ENCODE measurements around the gene KCTD2.
"Not testable (repeated sequence)": the region's sequence is repeated elsewhere in the genome, so short reads cannot be mapped to it uniquely, and the experiment has no call there.

KCTD2 gene

DNA sequence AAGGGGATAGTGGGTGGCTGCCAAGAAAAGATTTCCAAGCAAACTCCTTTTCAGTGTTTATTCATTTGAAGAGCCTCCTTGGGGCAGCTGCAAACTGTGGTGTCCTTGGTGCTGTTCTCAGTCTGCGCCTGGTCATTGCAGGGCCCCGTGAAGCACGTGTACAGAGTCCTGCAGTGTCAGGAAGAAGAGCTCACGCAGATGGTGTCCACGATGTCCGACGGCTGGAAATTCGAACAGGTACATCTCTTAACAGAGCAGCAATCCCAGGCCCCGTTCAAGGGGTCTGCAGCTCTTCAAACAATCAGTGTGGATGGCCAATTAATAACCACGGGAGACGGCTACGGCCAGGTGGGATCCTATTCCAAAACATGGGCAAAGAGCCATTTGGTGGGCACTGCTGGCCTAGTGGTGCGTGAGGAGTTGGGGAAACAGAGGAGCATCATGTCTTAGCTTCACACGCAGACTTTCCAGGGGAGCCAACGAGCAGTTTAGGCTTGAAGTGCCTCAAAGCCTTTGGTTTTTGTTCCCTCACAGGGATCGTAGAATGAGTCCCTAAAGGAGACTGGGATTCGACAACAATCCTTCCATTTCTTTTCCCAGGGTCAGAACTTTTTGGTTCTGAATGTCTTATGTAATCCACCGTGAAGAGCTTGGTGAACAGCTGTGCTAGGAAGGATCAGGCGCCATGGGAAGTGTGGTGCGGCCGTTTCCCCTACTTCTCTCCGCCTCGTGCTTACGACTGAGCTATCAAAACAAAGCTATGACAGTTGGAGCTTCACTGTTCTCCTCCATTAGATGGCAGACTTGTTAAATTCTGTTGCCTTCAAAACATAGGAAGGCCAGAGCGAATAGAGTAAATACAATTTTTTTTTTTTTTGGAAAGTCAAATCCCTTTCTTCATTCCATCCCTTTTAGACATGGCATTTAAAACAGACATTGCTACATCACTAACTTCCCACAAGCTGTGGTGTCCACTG, 12.6 kb downstream of the KCTD2 start:
- peaks cover 26% of the 10 kb centered on the region for H3K36me3 Mint-ChIP-seq (ENCODE audit: low read depth)

DNA sequence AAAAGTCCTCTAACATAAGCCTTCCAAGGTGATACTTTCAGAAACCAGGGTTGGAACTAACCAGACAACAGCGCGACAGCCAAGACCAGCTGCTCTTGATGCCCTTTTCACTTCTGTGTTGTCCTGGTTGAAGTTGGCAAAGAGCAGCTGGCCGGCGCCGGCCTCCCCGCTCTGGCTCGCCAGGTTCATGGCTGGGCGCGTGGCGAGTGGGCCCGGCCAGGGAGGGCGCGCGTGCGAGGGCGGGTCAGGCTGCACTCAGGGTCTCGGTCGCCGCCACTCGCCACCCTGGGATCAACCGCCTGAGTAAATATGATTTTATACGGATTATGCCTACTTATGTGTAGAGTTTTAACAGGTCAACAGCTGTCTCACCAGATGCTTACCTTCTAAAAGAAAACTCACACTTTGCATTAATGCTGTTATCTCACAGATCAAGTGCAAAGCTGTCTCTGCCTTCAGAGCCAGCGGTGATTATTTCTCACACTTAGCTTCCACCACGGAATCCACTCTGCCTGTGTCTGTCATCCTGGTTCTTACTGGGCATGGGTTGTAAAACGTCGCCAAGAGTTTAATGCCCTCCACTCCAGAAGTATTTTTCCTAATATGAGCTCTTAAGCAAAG, 13.5 kb downstream of the KCTD2 start:
- no peaks in the 10 kb centered on the region for H3K9me3 Mint-ChIP-seq
- H3K4me1 Mint-ChIP-seq: peaks cover 10% of the 10 kb centered on the region
- no peaks in the 10 kb centered on the region for H3K27me3 Mint-ChIP-seq
- ATAC-seq (no peak), DNase-seq (no peak)
- H3K4me3 Mint-ChIP-seq: no peak overlapping the region
- H3K27ac Mint-ChIP-seq: no peak overlapping the region
- peaks cover 26% of the 10 kb centered on the region for H3K36me3 Mint-ChIP-seq (ENCODE audit: low read depth)

More for the DNA sequence above, 12.6 kb downstream of the KCTD2 start:
- no peaks in the 10 kb centered on the region for H3K9me3 Mint-ChIP-seq
- no peak overlapping the region for H3K27ac Mint-ChIP-seq
- no peak overlapping the region for H3K4me3 Mint-ChIP-seq
- H3K27me3 Mint-ChIP-seq: no peaks in the 10 kb centered on the region
- no peak for DNase-seq
- peaks cover 2% of the 10 kb centered on the region for H3K4me1 Mint-ChIP-seq
- ATAC-seq: no peak

DNA sequence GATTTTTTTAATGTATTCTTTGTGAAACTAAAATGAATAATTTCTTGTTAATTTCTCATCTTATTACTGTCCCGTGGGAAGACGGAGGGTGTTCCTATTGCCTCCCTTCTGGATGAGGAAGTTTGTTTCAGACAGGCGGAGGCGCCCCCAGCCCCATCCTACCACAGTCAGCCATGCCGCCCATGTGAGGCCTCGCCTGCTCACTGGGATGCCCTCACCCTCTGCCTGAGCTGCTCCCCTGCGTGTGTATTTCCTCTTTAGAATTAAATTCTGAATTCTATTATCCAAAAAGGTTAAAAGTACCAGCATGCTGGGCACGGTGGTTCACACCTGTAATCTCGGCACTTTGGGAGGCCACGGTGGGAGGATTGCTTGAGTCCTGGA, 14.0 kb downstream of the KCTD2 start:
- Mint-ChIP-seq H3K27me3 (no peaks in the 10 kb centered on the region), H3K4me3 (no peak overlapping the region), H3K9me3 (no peaks in the 10 kb centered on the region), H3K4me1 (peaks cover 15% of the 10 kb centered on the region), H3K36me3 (ENCODE audit: low read depth) (peaks cover 24% of the 10 kb centered on the region), H3K27ac (no peak overlapping the region)
- ATAC-seq (no peak), DNase-seq (no peak)

DNA sequence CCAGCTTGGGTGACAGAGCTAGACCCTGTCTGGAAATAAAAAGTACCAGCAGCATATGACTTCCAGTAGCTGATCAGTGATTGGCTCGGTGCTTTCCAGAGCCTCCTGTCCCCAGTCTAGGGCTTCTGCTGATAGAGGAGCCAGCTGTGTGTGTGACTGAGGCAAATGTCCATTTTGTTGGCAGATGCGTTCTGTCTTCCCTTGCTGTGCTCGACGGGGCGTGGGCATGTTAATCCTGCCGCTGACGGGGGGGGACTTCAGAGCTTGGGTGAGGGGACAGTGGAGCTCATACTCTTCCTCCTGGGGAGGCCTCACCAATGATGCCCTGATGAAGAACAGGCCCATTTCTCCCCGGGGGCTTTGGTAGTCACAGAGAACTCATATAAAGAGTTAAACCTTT, 14.6 kb downstream of the KCTD2 start:
- H3K9me3 Mint-ChIP-seq: no peaks in the 10 kb centered on the region
- DNase-seq (no peak), ATAC-seq (no peak)
- no peaks in the 10 kb centered on the region for H3K27me3 Mint-ChIP-seq
- no peak overlapping the region for H3K27ac Mint-ChIP-seq
- H3K4me1 Mint-ChIP-seq: peaks cover 21% of the 10 kb centered on the region
- H3K4me3 Mint-ChIP-seq: no peak overlapping the region
- peaks cover 21% of the 10 kb centered on the region for H3K36me3 Mint-ChIP-seq (ENCODE audit: low read depth)

DNA sequence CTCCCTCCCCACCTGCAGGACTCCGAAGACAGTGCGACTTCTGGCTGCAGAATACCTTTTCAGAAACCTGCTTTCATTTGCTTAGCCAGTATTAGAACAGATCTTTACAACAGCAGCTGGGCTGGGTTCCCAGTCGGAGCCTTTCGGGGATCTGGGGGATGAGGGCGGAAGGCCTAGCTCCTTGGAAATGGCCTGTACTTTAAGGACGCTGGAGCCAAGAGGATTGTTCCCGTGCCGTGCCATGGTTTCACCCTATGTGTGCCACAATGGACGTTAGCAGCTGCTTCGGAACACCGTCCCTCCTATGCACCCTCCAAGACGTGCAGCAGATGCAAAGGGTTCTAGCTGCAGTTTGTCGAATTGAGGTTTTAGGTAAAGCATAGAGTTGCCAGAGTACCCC, 16.2 kb downstream of the KCTD2 start:
- H3K27me3 Mint-ChIP-seq: no peaks in the 10 kb centered on the region
- DNase-seq (no peak), ATAC-seq (no peak)
- H3K9me3 Mint-ChIP-seq: no peaks in the 10 kb centered on the region
- H3K27ac Mint-ChIP-seq: no peak overlapping the region
- peaks cover 20% of the 10 kb centered on the region for H3K36me3 Mint-ChIP-seq (ENCODE audit: low read depth)
- peaks cover 32% of the 10 kb centered on the region for H3K4me1 Mint-ChIP-seq
- no peak overlapping the region for H3K4me3 Mint-ChIP-seq

DNA sequence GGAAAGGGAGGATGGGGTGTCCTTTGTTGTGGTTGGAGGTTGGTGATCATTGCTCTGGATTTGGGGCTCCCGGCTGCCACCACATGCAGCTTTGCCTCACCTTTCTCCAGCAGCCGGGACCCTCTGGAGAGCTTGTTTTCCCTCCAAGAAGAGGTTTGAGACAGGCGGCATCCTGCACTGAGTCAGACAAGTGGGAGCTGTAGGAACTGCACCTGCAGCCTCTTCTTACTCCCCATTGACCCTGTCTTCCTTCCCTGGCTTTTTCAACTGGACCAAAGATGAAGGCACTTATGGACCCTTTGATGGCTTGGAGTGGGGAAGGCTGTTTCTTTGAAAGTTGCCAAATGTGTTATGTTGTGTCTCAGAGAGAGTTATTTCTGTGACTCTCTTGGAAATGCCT, 16.6 kb downstream of the KCTD2 start:
- Mint-ChIP-seq H3K9me3 (no peaks in the 10 kb centered on the region), H3K36me3 (ENCODE audit: low read depth) (peaks cover 20% of the 10 kb centered on the region), H3K27me3 (no peaks in the 10 kb centered on the region), H3K4me1 (peaks cover 32% of the 10 kb centered on the region), H3K27ac (no peak overlapping the region), H3K4me3 (no peak overlapping the region)
- no peak for ATAC-seq
- DNase-seq: no peak

DNA sequence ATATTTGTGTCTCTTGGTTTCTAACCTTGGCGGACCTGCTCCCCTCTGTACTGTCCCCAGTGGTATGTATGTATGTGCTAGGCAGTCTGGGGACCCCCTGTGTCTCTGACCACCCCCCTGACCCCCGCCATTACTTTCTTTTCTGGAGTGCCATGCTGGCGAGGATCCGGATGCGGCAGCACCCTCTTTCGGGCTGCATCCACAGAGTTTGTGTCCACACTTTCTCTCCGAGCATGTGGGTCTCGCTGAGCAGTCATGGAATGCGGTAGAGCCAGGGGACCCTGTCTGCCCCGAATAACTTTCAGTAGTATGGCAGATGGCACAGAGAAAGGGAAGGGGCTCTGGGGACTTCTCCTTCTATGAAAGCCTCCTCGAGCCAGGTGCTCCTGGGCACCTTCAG, 17.0 kb downstream of the KCTD2 start:
- ATAC-seq (no peak), DNase-seq (no peak)
- Mint-ChIP-seq H3K9me3 (no peaks in the 10 kb centered on the region), H3K27ac (no peak overlapping the region), H3K27me3 (no peaks in the 10 kb centered on the region), H3K4me3 (no peak overlapping the region), H3K4me1 (peaks cover 34% of the 10 kb centered on the region), H3K36me3 (ENCODE audit: low read depth) (peaks cover 20% of the 10 kb centered on the region)

DNA sequence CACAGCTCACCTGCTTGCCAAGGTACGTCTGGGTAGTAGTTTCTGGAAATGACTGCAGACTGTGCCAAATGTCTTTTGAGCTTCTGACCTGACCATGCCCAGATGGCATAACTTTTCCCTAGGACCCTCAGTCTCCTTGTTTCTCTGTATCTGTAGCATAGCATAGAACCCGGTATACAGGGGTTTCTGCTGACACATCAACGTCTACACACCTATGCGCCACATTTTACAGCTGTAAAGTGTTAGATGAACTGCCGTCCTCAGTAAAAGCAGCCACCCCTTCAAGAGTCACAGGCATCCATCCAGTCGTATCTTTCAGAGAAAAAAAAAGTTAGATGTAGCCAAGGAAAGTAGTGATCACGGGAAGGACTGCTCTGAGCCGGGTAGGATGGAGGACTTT, 17.4 kb downstream of the KCTD2 start:
- Mint-ChIP-seq H3K27ac (no peak overlapping the region), H3K9me3 (no peaks in the 10 kb centered on the region), H3K27me3 (no peaks in the 10 kb centered on the region), H3K4me1 (peaks cover 34% of the 10 kb centered on the region), H3K4me3 (no peak overlapping the region), H3K36me3 (ENCODE audit: low read depth) (peaks cover 19% of the 10 kb centered on the region)
- no peak for DNase-seq
- no peak for ATAC-seq

DNA sequence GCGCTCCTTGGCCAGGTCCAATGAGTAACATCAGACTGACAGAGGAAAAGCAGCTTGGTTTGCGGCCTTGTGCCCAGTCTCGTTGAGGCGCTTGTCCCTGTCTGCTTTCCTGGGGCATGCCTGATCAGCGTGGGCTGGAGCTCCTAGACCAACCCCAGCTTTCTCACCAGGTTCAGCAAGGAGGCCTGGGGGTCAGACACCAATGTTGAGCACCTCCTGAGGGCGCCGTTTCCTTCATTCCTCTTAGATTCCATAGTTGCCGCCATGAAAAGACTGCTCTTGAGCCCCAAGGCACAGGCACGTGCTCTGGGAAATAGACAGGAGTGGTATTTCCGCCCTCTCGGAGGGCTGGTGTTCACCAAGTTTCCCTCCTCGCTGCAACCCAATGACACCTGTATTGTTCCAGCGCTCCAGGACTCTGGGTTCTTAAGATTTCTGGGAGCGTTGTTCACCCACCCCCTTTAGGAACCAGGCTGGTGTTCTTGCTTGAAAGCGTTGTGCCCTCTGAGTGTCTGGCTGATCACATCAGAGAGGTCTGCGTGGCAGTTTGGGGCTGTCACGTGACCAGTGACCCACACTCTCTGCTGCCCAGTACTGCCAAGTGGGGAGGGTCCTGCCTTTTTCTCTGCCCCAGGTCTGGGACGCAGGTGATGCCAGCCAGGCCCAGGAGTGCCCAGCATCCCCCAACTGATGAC, 18.0 kb downstream of the KCTD2 start:
- H3K27ac Mint-ChIP-seq: peak overlapping the region; percentile 58

DNA sequence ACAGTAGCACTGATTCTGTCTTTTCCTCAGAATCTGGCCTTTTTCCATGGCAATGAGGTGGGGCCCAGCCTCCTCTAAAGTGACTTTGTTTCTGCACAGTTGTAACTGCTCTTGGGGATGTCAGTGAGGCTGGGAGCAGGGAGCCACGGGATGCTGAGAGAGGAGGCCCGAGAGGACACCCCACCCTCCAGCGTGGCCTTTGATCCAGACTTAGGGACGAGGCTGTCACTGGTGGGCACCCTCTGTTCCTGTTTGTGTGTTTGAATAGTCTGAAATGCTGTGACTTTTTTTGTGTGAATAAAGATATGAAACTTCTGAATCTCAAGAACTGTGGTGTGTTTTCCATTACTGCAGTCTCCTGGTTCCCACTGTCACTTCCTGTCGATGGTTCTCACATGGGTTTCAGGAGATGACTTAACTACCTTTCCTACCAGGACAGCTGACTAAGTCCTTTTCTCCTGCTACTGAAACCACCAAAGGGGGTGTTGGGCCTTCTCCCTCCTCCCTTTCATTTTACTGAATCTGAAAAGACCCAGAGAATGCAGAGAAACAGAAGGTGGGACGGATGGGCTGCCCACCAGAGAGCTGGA, 18.6 kb downstream of the KCTD2 start:
- peaks cover 12% of the 10 kb centered on the region for H3K36me3 Mint-ChIP-seq (ENCODE audit: low read depth)
- peaks cover 34% of the 10 kb centered on the region for H3K4me1 Mint-ChIP-seq
- ATAC-seq (peak; percentile 76), DNase-seq (no peak)
- H3K9me3 Mint-ChIP-seq: no peaks in the 10 kb centered on the region
- H3K27me3 Mint-ChIP-seq: no peaks in the 10 kb centered on the region
- H3K4me3 Mint-ChIP-seq: no peak overlapping the region
- H3K27ac Mint-ChIP-seq: peak overlapping the region; percentile 58

More for the DNA sequence above, 18.0 kb downstream of the KCTD2 start:
- H3K27me3 Mint-ChIP-seq: no peaks in the 10 kb centered on the region
- peaks cover 14% of the 10 kb centered on the region for H3K36me3 Mint-ChIP-seq (ENCODE audit: low read depth)
- no peaks in the 10 kb centered on the region for H3K9me3 Mint-ChIP-seq
- ATAC-seq (no peak), DNase-seq (no peak)
- H3K4me1 Mint-ChIP-seq: peaks cover 34% of the 10 kb centered on the region
- H3K4me3 Mint-ChIP-seq: no peak overlapping the region

DNA sequence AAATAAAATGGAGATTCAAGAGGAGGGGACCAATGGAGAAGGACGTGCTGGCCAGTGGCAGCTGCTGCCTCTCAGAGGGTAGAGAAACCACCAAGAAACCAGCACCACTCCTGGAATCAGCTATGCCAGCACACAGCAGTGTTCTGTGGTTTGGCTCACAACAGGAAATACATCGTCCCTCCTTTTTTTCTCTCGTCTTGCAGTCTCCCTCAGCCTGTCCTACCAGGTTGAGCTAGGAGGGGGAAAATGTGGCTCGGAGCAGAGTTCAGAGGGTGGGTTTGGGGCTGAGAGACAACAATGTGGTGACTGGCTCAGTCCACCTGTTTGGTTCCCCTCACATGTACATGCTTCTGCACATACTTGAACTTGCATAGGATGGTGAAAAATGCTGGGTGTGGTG, 20.8 kb downstream of the KCTD2 start:
- Mint-ChIP-seq H3K27me3 (no peaks in the 10 kb centered on the region), H3K4me3 (no peak overlapping the region), H3K27ac (peak overlapping the region; percentile 74), H3K36me3 (ENCODE audit: low read depth) (peaks cover 6% of the 10 kb centered on the region), H3K4me1 (peaks cover 34% of the 10 kb centered on the region), H3K9me3 (no peaks in the 10 kb centered on the region)
- no peak for DNase-seq
- ATAC-seq: peak; percentile 63

DNA sequence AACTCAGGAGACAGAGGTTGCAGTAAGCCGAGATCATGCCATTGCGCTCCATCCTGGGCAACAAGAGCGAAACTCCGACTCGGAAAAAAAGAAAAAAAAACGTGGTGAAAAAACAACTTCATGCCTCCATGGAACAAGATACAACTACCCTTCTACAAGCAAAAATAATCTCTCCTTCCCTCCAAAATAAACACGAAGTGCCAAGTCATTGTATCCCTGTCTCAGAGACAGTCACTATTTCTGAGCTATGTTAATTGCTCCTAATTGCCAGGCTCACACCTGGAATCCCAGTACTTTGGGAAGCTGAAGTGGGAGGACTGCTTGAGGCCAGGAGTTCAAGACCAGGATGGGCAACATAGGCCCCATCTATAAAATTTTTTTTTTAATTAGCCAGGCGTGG, 21.7 kb downstream of the KCTD2 start:
- Mint-ChIP-seq H3K27ac (no peak overlapping the region), H3K36me3 (ENCODE audit: low read depth) (peaks cover 6% of the 10 kb centered on the region), H3K4me1 (peaks cover 34% of the 10 kb centered on the region), H3K9me3 (no peaks in the 10 kb centered on the region), H3K4me3 (no peak overlapping the region), H3K27me3 (no peaks in the 10 kb centered on the region)
- no peak for DNase-seq
- no peak for ATAC-seq

DNA sequence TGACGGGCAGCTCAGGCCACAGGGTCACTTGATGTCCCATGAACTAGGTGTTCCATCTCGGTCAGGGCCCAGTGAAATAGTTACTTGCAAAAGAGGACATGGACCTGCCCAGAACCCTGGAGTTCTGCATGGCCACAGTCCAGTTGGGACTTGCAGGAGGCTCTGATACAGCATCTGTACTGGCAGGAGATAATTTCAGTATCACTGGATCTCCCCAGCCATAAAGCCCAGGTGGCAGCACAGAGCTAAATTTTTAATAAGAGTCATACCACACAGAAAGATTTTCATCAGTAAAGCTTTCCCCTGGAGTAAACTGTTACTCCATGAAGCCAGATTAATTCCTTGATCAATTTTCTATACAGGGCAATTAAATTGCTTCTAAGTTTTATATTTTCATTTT, 22.8 kb downstream of the KCTD2 start:
- no peak for DNase-seq
- no peak overlapping the region for H3K27ac Mint-ChIP-seq

DNA sequence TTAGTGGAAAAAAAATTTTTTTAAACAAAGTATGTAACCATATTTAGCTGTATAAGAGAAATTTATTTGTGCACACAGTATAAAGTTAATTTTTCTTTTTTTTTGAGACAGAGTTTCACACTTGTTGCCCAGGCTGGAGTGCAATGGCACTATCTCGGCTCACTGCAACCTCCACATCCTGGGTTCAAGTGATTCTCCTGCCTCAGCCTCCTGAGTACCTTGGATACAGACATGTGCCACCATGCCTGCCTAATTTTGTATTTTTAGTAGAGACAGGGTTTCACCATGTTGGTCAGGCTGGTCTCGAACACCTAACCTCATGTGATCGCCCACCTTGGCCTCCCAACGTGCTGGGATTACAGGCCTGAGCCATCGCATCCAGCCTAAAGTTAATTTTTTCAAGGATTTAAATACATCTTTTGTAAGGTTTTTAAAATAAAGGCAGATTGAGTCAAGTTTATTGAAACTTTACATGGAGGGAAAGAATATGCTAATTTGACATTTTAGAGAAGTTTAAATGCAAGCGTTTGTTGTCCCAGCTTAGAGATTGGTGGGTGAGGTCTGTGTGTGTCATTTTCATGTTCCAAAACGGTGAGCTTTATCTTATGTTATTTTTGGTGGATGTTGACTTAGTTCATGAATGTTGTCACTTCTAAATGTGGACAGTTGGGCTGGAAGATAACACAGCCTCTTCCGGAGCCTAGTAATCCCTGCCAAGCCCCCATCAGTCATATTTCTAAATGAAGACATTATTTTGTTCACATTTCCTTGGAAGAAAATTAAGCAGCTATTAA, 24.6 kb downstream of the KCTD2 start:
- not testable (repeated sequence) for H3K4me3 Mint-ChIP-seq; H3K36me3 Mint-ChIP-seq (ENCODE audit: low read depth); DNase-seq; H3K27ac Mint-ChIP-seq; ATAC-seq; H3K27me3 Mint-ChIP-seq; H3K9me3 Mint-ChIP-seq
- H3K4me1 Mint-ChIP-seq: peaks cover 13% of the 10 kb centered on the region

More for the DNA sequence above, 22.8 kb downstream of the KCTD2 start:
- ATAC-seq: no peak
- Mint-ChIP-seq H3K9me3 (no peaks in the 10 kb centered on the region), H3K27me3 (no peaks in the 10 kb centered on the region), H3K4me3 (no peak overlapping the region), H3K36me3 (ENCODE audit: low read depth) (peaks cover 4% of the 10 kb centered on the region), H3K4me1 (peaks cover 32% of the 10 kb centered on the region)

All from activated naive CD8-positive, alpha-beta T cell treated with anti-CD3 and anti-CD28 coated beads, Interleukin-2, amount 50 U/mL, for 24 hours (primary cell).